Caco-2 (cell line): ENCODE measurements around the gene PIGL. TPM values are rescaled to one million over a fixed set of nuclear protein-coding genes. Genes with fewer than 3 reads are reported as not detected.

ENCODE experiments used
- BruUV-seq: library from RNA; stranded (reverse); fragments of 400-500 nt; replicated peaks from 2 replicates; lab custom pipeline; 2021; lab: Mats Ljungman, UMichigan
- CTCF ChIA-PET: fragments of 300-600 bp; sonication (Branson Sonifier 250); formaldehyde crosslinking; loops from one replicate; lab custom pipeline; 2022; ENCODE audit warnings: antibody characterized with exemption; lab: Charles Lee
- POLR2A ChIA-PET: fragments of 300-600 bp; sonication (Branson Sonifier 250); formaldehyde crosslinking; loops from one replicate; lab custom pipeline; 2022; ENCODE audit warnings: antibody characterized with exemption; lab: Charles Lee
- DNase-seq, 2 experiments: peaks; one replicate each; pipeline versions ENCODE4 v3.0.0 to v3.0.0-alpha.2; 2020 to 2022
- H3K27me3 ChIP-seq: replicated peaks from 2 replicates; pipeline ENCODE4 v1.6.0; 2011; ENCODE audit warnings: low read length; ENCODE audit not compliant: control insufficient read depth, insufficient read depth
- H3K36me3 ChIP-seq: 2 replicates; pipeline ENCODE4 v1.5.1; 2011; ENCODE audit warnings: low read length; ENCODE audit not compliant: control insufficient read depth, insufficient read depth
- H3K4me1 ChIP-seq: fragments of 250-450 bp; sonication (Bioruptor Pico); 2 replicates; pipeline ENCODE4 v1.5.1; 2020; ENCODE audit warnings: mild to moderate bottlenecking
- H3K4me3 ChIP-seq: 2 replicates; pipeline ENCODE4 v1.5.1; 2011; ENCODE audit warnings: low read depth, mild to moderate bottlenecking, control low read depth, low read length
- H3K9me3 ChIP-seq: fragments of 250-450 bp; sonication (Bioruptor Pico); 2 replicates; pipeline ENCODE4 v1.5.1; 2020; ENCODE audit warnings: mild to moderate bottlenecking, moderate library complexity
- H3K27ac Mint-ChIP-seq: one replicate; pipeline ENCODE4 v1.8.0; 2022; ENCODE audit warnings: mixed read lengths; ENCODE audit not compliant: unreplicated experiment
- H3K27me3 Mint-ChIP-seq: one replicate; pipeline ENCODE4 v1.8.0; 2022; ENCODE audit warnings: mixed read lengths; ENCODE audit not compliant: insufficient read depth, unreplicated experiment
- H3K36me3 Mint-ChIP-seq: one replicate; pipeline ENCODE4 v1.8.0; 2022; ENCODE audit warnings: mild to moderate bottlenecking, mixed read lengths; ENCODE audit not compliant: insufficient read depth, unreplicated experiment
- H3K4me1 Mint-ChIP-seq: one replicate; pipeline ENCODE4 v1.8.0; 2022; ENCODE audit warnings: low read depth, mixed read lengths; ENCODE audit not compliant: unreplicated experiment
- H3K4me3 Mint-ChIP-seq: one replicate; pipeline ENCODE4 v1.8.0; 2022; ENCODE audit warnings: mild to moderate bottlenecking, moderate library complexity, mixed read lengths; ENCODE audit not compliant: unreplicated experiment
- H3K9me3 Mint-ChIP-seq: one replicate; pipeline ENCODE4 v1.8.0; 2022; ENCODE audit warnings: mixed read lengths; ENCODE audit not compliant: unreplicated experiment
- intact Hi-C: fragments of 100-400 bp; cut with micrococcal nuclease; formaldehyde crosslinking; loops from one replicate; pipeline ENCODE4 v1.10.0; 2022; ENCODE audit not compliant: unreplicated experiment
- total RNA-seq: library from RNA; stranded (reverse); gene quantifications from 2 replicates; pipeline ENCODE4 v1.2.3, GENCODE V29; 2022
- TF ChIP-seq, protein P1 (sequence below), 2 experiments: fragments of 200-600 bp in 1 of 2; IDR thresholded peaks; 1 replicate in 1 of 2; 2 replicates in 1 of 2; pipeline versions ENCODE4 v1.5.1 to v1.8.0; 2011 to 2022; ENCODE audit warnings: antibody characterized with exemption in 1 of 2, control low read depth in 1 of 2, inconsistent platforms in 1 of 2, low read depth in 1 of 2, low read length in 1 of 2, mild to moderate bottlenecking in 1 of 2, moderate library complexity in 1 of 2; ENCODE audit not compliant: insufficient read depth in 1 of 2, severe bottlenecking in 1 of 2, unreplicated experiment in 1 of 2

The PIGL gene
- total RNA-seq, 1 experiment from 2014 or later: 21.1 TPM

DNA sequence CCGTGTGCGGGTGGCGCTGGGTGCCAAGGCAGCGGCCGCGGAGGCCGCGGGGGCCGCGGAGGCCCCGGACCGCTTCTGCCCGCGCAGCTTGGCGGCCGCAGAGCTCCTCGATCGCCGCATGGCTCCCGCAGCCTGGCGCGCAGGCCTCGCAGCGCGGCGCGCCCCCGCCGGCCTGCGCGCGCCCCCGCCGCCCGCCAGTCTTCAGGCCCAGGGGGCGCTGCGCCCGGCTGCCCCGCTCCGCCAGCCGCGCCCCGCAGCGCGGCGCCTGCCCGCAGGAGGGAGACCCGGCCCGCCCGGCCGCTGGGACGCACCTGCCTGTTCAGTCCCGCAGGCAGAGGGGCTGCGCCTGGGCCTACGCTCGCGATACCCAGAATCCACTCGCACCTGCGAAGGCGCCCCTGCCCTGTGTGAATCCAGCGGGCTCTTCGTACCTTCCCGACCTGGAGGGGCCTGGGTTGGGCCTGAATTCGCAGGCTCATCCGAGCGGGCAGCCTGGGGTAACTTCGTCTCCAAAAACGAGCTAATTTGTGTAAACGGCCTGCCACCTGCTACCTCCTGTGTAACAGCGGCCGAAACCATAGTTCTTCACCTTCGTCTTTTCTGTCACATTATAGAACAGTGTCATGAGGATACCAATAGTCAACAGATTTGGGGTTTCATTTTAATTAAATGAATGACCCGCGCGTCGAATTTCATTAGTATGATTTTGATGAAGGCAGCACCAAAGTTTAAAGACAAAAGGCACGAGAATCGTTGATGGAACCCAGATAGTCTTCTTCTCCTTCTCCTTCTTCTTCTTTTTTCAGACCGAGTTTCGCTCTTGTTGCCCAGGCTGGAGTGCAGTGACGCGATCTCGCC lies 136.5 kb downstream of the PIGL start, which contains the start of gene CENPV:
CENPV (minus strand) TSS at position 153 of the 858 bp plus-strand sequence; CDS start at position 120, 33 bp downstream.
- H3K27me3 ChIP-seq: no peaks in the 10 kb centered on the region
- no peaks in the 10 kb centered on the region for H3K4me1 Mint-ChIP-seq
- H3K36me3 Mint-ChIP-seq: peaks cover 15% of the 10 kb centered on the region
- TF ChIP-seq, protein P1, sequence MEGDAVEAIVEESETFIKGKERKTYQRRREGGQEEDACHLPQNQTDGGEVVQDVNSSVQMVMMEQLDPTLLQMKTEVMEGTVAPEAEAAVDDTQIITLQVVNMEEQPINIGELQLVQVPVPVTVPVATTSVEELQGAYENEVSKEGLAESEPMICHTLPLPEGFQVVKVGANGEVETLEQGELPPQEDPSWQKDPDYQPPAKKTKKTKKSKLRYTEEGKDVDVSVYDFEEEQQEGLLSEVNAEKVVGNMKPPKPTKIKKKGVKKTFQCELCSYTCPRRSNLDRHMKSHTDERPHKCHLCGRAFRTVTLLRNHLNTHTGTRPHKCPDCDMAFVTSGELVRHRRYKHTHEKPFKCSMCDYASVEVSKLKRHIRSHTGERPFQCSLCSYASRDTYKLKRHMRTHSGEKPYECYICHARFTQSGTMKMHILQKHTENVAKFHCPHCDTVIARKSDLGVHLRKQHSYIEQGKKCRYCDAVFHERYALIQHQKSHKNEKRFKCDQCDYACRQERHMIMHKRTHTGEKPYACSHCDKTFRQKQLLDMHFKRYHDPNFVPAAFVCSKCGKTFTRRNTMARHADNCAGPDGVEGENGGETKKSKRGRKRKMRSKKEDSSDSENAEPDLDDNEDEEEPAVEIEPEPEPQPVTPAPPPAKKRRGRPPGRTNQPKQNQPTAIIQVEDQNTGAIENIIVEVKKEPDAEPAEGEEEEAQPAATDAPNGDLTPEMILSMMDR (IDR thresholded peaks at IDR 0.05; ENCODE audit: insufficient read depth in 1 of 2, low read depth in 1 of 2, low read length in 1 of 2, severe bottlenecking in 1 of 2, unreplicated experiment in 1 of 2): no peak
- H3K4me1 ChIP-seq: peaks cover 7% of the 10 kb centered on the region; the same call in 1 of the 2 replicates
- peak within 1 kb of the TSS; percentile 88 for H3K27ac Mint-ChIP-seq
- peak within 1 kb of the TSS; percentile 56 for H3K4me3 ChIP-seq
- no peaks in the 10 kb centered on the region for H3K27me3 Mint-ChIP-seq
- H3K9me3 ChIP-seq: 0 out of 2 replicates have a peak, but pooled peaks cover 4% of the 10 kb centered on the region
- POLR2A ChIA-PET: interaction anchor here (0.5 to 2.8 kb wide), 6 partner anchors 13 to 94 kb away, joined by 3 to 15 read pairs (median 6); partner anchors contain the start of gene UBB
- H3K4me3 Mint-ChIP-seq: peak within 1 kb of the TSS; percentile 93
- intact Hi-C loops: loop anchor here (2.0 kb wide), 1 partner anchor 67 kb away; no protein-coding TSS in a partner anchor
- CTCF ChIA-PET: interaction anchor here (0.5 to 3.0 kb wide), 8 partner anchors 10 to 562 kb away, joined by 3 to 17 read pairs (median 4); partner anchors contain the start of gene UBB
- peak; percentile 74 to 82 for DNase-seq
- no peaks in the 10 kb centered on the region for H3K9me3 Mint-ChIP-seq
- H3K36me3 ChIP-seq: no peaks in the 10 kb centered on the region
- TSS peak; percentile 51 for BruUV-seq

DNA sequence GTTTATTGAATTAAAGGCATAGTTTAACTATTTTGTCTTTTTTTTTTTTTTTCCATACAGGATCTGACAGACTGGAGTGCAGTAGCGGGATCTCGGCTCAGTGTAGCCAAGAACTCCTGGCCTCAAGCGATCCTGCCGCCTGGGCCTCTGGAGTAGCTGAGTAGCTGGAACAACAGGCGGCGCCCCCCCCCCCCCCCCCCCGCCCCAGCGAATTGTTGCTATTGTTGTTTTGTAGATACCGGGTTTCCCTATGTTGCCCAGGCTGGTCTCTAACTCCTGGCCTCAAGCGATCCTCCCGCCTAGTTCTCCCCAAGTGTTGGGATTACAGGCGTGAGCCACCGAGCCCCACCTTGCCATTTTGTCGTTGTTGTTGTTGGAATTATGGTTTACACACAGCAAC lies 137.6 kb downstream of the PIGL start:
- Histone ChIP-seq H3K27me3 (no peaks in the 10 kb centered on the region), H3K36me3 (no peaks in the 10 kb centered on the region), H3K4me1 (peaks cover 7% of the 10 kb centered on the region; the same call in 1 of the 2 replicates), H3K4me3 (no peak overlapping the region), H3K9me3 (0 out of 2 replicates have a peak, but pooled peaks cover 4% of the 10 kb centered on the region)
- no peak for DNase-seq
- TF ChIP-seq, protein P1 (IDR thresholded peaks at IDR 0.05; ENCODE audit: insufficient read depth in 1 of 2, low read depth in 1 of 2, low read length in 1 of 2, severe bottlenecking in 1 of 2, unreplicated experiment in 1 of 2): no peak
- H3K36me3 Mint-ChIP-seq: peaks cover 7% of the 10 kb centered on the region
- no peak overlapping the region for H3K27ac Mint-ChIP-seq
- ChIA-PET CTCF (interaction anchor here (0.6 to 0.7 kb wide), 3 partner anchors 48 to 167 kb away, joined by 3 to 4 read pairs (median 3); no protein-coding TSS in a partner anchor), POLR2A (no interaction called here)
- H3K9me3 Mint-ChIP-seq: no peaks in the 10 kb centered on the region
- BruUV-seq: no TSS peak
- intact Hi-C loops: no loop called here
- H3K4me3 Mint-ChIP-seq: peak overlapping the region; percentile 93
- H3K4me1 Mint-ChIP-seq: no peaks in the 10 kb centered on the region
- no peaks in the 10 kb centered on the region for H3K27me3 Mint-ChIP-seq

DNA sequence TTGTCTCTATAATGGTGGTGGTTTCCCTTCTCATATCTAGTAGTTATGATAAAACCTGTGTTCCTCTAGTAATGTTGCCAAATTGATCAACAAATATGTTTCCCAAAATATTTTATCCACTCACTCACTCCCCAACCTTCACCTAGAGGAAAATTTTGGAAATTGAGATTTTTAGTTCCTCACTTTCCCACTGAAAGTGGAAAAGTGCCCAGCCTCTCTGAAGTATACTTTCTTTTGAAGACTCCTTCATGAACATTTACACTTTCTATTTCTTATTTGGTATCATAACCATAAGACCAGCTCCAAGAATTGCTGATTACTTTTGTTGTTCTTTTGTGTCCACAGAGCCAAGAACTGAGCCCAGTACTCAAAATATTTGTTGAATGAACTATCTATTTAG lies 141.4 kb downstream of the PIGL start:
- Histone ChIP-seq H3K36me3 (no peaks in the 10 kb centered on the region), H3K4me3 (no peak overlapping the region), H3K9me3 (no peaks in the 10 kb centered on the region), H3K27me3 (no peaks in the 10 kb centered on the region), H3K4me1 (no peaks in the 10 kb centered on the region)
- H3K36me3 Mint-ChIP-seq: no peaks in the 10 kb centered on the region
- no TSS peak for BruUV-seq
- no peak overlapping the region for H3K4me3 Mint-ChIP-seq
- TF ChIP-seq, protein P1 (IDR thresholded peaks at IDR 0.05; ENCODE audit: insufficient read depth in 1 of 2, low read depth in 1 of 2, low read length in 1 of 2, severe bottlenecking in 1 of 2, unreplicated experiment in 1 of 2): no peak
- ChIA-PET POLR2A (no interaction called here), CTCF (no interaction called here)
- DNase-seq: no peak
- intact Hi-C loops: no loop called here
- no peaks in the 10 kb centered on the region for H3K9me3 Mint-ChIP-seq
- no peaks in the 10 kb centered on the region for H3K4me1 Mint-ChIP-seq
- H3K27ac Mint-ChIP-seq: no peak overlapping the region
- no peaks in the 10 kb centered on the region for H3K27me3 Mint-ChIP-seq
